Transverse colon (tissue), 4 donors: Measurements from ENCODE around the gene FCSK.

Experiments
- EP300 ChIP-seq: sonication (generic); formaldehyde crosslinking; IDR thresholded peaks from one replicate; pipeline ENCODE4 v1.6.1; 2017; ENCODE audit warnings: antibody characterized with exemption, low read depth
- POLR2A ChIP-seq: fragments of 450-650 bp; IDR thresholded peaks from one replicate; pipeline ENCODE4 v1.6.1; 2016; ENCODE audit warnings: antibody characterized with exemption, mild to moderate bottlenecking, moderate library complexity
- POLR2AphosphoS5 ChIP-seq, 3 donors: sonication (generic); formaldehyde crosslinking; IDR thresholded peaks; one replicate each; pipeline ENCODE4 v1.6.1; 2016; ENCODE audit warnings: antibody characterized with exemption in 3 of 3
- TF ChIP-seq, protein P1 (sequence below), 5 experiments: fragments of 200-600 bp in 3 of 5; fragments of 450-650 bp in 2 of 5; sonication (generic) in 3 of 5; IDR thresholded peaks; 1 replicate in 2 of 5; 2 replicates in 3 of 5; pipeline ENCODE4 v1.5.1; 2016 to 2017; ENCODE audit warnings: antibody characterized with exemption in 5 of 5, inconsistent platforms in 3 of 5, mild to moderate bottlenecking in 2 of 5, moderate library complexity in 1 of 5

DNA sequence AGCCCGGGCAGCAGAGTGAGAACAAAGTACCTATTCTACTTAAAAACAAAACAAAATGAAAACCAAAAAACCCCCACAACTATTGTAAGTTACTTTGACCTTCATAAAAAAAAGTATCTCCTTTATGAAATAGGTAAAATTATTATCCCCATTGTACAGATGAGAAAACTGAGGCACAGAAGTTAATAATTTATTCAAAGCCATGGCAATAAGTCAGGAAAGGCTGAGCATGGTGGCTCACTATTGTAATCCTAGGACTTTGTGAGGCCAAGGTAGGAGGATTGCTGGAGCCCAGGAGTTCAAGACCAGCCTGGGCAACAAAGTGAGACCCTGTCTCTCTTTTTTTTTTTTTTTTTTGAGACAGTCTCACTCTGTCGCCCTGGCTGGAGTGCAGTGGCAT lies 30.5 kb downstream of the FCSK start:
- TF ChIP-seq, protein P1, sequence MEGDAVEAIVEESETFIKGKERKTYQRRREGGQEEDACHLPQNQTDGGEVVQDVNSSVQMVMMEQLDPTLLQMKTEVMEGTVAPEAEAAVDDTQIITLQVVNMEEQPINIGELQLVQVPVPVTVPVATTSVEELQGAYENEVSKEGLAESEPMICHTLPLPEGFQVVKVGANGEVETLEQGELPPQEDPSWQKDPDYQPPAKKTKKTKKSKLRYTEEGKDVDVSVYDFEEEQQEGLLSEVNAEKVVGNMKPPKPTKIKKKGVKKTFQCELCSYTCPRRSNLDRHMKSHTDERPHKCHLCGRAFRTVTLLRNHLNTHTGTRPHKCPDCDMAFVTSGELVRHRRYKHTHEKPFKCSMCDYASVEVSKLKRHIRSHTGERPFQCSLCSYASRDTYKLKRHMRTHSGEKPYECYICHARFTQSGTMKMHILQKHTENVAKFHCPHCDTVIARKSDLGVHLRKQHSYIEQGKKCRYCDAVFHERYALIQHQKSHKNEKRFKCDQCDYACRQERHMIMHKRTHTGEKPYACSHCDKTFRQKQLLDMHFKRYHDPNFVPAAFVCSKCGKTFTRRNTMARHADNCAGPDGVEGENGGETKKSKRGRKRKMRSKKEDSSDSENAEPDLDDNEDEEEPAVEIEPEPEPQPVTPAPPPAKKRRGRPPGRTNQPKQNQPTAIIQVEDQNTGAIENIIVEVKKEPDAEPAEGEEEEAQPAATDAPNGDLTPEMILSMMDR (IDR thresholded peaks at IDR 0.05): no peak
- no peak for TF ChIP-seq POLR2A
- no peak for TF ChIP-seq POLR2AphosphoS5 (IDR thresholded peaks at IDR 0.05)
- TF ChIP-seq EP300: no peak
